Stimulated activated naive CD8-positive, alpha-beta T cell treated with anti-CD3 and anti-CD28 coated beads, Interleukin-15, amount 100 ng/mL, for 72 hours (primary cell): Measurements from ENCODE around the gene MLLT6.

Source experiments
- ATAC-seq: fragments of 150-1000 bp; cut with Tn5 transposase; 2 replicates; pipeline ENCODE4 v1.10.0; 2021; ENCODE audit warnings: mild to moderate bottlenecking, moderate library complexity
- DNase-seq, 2 donors: peaks; one replicate each; pipeline ENCODE4 v3.0.0; 2021 to 2022
- H3K27ac Mint-ChIP-seq, 2 donors: one replicate each; pipeline ENCODE4 v1.8.0; 2022; ENCODE audit warnings: mild to moderate bottlenecking in 2 of 2, mixed read lengths in 2 of 2, moderate library complexity in 2 of 2
- H3K27me3 Mint-ChIP-seq: one replicate; pipeline ENCODE4 v1.8.0; 2022; ENCODE audit warnings: mixed read lengths
- H3K4me1 Mint-ChIP-seq: one replicate; pipeline ENCODE4 v1.8.0; 2022; ENCODE audit warnings: mild to moderate bottlenecking, mixed read lengths
- H3K4me3 Mint-ChIP-seq, 2 donors: one replicate each; pipeline ENCODE4 v1.8.0; 2022; ENCODE audit warnings: mild to moderate bottlenecking in 2 of 2, mixed read lengths in 2 of 2, moderate library complexity in 1 of 2
- H3K9me3 Mint-ChIP-seq, 2 donors: one replicate each; pipeline ENCODE4 v1.8.0; 2022; ENCODE audit warnings: mixed read lengths in 2 of 2

Gene MLLT6

DNA sequence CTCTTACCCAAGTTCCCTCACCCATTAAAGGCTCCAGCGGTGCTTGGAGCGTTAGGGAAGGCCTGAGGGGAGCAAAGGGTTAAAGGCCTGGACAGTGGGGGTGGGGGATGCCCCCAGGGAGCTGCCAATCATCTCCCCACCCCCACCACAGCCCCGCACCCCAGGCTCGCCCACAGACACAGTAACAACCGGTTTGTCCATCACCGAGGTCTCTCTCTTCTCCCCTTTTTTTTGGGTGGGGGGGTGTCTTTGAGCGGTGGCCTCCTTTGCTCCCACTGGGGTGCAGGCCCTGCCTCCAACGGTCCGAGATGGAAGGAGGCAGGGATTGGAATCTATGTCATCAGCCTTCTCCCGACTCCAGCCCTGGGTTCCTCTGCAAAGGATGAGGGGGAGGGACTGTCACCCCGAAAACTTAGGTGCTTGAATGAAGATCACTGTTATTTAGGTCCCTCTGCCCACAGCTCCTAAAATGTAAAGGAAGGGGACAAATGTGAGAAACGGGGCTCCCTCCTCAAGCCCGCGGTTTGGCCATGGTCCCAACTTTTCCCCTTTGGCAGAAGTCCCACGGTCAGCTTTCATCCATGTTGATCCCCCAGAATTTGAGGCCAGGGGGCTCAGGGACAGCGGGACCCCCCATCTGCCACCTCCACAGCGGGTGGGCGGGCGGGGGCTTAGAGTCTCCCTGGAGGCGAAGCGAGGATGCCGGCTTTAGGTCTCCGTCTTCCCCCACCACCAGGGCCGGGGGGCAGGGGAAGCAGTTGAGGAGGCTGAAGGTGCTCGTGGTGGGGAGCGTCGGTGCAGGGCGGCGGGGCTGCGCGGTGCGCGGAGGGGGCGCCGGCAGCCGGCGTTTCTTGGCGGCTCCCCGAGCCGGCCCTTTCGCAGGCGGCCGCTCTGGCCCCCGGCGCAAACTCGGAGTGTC is 32.0 kb upstream of the MLLT6 start:
- H3K27me3 Mint-ChIP-seq, result peaks cover 41% of the 10 kb centered on the region
- no peak overlapping the region for H3K27ac Mint-ChIP-seq
- no peaks in the 10 kb centered on the region for H3K9me3 Mint-ChIP-seq
- H3K4me3 Mint-ChIP-seq, result peak overlapping the region; percentile 53 to 78
- peaks cover 67% of the 10 kb centered on the region for H3K4me1 Mint-ChIP-seq
- ATAC-seq (no peak), DNase-seq (no peak)

DNA sequence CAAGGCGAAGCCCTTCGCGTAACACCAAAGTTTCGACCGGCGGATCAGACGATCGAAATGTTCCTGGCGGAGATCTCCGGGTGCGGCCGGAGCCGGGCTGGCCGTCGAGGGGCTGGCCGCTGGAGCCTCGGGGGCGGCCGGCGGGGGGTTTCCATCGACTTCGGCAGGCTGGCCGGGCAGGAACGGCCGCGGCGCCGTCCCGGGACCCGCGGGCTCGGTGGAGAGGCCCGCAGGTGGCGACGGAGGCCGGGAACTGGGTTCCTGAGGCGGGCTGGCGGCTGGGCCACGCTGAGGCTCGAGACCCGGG is 31.4 kb upstream of the MLLT6 start:
- H3K4me3 Mint-ChIP-seq, result peak overlapping the region; percentile 65 to 84
- ATAC-seq, result peak; percentile 1

GRCh38 chr17:38674014-38674748 is 30.9 kb upstream of the MLLT6 start:
- Mint-ChIP-seq H3K9me3 (no peaks in the 10 kb centered on the region), H3K4me3 (peak overlapping the region; percentile 65 to 84), H3K27ac (no peak overlapping the region), H3K27me3 (peaks cover 30% of the 10 kb centered on the region), H3K4me1 (peaks cover 73% of the 10 kb centered on the region)
- ATAC-seq (peak; percentile 52), DNase-seq (peak; percentile 58)

More for the DNA sequence above, 31.4 kb upstream of the MLLT6 start:
- Mint-ChIP-seq H3K27me3 (peaks cover 35% of the 10 kb centered on the region), H3K27ac (no peak overlapping the region), H3K4me1 (peaks cover 73% of the 10 kb centered on the region), H3K9me3 (no peaks in the 10 kb centered on the region)
- no peak for DNase-seq

DNA sequence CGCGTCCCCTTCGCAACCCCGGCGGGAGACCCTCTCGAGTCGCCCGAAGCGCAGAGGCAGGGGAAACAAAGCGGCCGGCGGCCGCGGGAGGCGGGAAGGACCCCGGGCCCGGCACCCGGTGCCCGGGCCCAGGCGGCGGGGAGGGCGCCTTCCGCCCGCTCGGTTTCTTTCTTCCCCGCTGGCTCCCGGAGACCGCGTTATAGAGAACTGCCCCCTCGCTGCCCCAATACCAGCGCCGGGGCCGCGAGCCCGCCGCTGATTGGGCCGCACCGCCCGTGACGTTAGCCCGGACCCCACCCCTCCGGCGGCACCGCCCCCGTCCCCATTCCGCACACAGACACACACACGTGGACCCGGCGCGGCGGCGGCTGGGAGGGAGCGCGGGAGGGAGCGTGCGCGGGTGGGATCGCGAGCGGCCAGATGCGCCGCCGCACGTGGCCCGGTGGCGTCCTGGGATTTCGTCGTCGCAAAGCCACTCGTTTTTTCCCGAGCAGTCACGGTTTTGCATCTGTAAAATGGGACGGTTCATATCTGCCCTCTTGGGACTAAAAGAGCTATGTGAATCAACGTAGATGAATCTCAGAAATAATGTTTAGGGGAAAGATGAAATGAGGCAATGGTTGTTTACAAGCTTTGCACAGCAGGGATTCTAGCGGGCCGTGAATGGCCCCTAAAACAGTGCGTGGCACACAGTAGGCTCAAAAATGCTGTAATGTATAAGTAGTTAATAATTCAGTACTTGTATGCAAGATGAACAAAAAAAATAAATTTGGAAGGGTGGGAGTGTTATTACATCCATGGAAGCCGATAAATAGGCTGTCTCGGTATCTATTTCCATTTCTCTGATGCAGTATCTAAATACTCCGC is 30.1 kb upstream of the MLLT6 start, which contains the start of gene EPOP:
EPOP (minus strand) TSS at position 209 of the 867 bp plus-strand sequence. CDS start 462 bp downstream, outside the sequence.
- DNase-seq, result peak; percentile 86 to 87
- Mint-ChIP-seq H3K27ac (peak within 1 kb of the TSS in 1 of 2 donors; percentile 5), H3K4me1 (peaks cover 66% of the 10 kb centered on the region), H3K9me3 (no peaks in the 10 kb centered on the region), H3K4me3 (peak within 1 kb of the TSS; percentile 65 to 84), H3K27me3 (peaks cover 22% of the 10 kb centered on the region)
- peak; percentile 84 for ATAC-seq

DNA sequence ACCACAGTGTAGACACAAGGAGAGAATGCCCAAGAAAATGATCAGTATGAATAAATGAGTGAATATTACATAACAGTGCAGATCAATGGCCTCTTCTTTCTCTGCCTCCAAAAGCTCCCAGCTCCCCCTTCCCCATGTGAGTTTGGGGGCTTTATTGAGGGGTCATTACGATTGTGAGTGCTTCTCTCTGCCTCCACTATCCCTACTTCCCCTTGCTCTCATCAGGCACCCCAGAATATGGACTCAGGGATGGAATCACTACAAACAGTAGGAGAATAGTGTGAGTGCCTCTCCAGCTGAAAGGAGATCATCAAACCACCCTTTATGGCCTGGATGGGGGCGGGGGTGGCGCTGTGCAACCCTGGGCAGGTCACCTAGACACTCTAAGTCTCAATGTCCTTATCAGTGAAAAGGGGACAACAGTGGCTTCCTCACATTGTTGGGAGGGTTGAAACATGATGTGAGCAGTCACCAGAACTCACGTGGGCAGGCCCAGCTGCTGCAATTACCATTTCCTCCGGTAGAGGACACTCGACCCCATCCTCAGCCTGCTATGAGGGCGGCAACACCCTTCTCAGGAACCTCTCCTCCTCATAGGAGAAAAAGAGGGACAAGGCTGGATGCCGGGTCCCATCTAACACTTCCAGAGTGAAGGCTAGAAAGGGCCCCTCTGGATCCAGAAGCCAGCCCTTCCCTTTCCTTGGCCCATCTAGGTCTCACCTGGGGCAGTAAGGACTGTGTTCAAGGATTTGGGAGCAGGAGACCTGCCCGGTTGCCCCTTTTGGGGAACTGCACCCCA is 28.2 kb upstream of the MLLT6 start:
- peak overlapping the region in 1 of 2 donors; percentile 64 for H3K27ac Mint-ChIP-seq
- H3K9me3 Mint-ChIP-seq, result no peaks in the 10 kb centered on the region
- DNase-seq, result peak; percentile 82 to 84
- peak overlapping the region; percentile 9 to 62 for H3K4me3 Mint-ChIP-seq
- peaks cover 51% of the 10 kb centered on the region for H3K4me1 Mint-ChIP-seq
- peaks cover 5% of the 10 kb centered on the region for H3K27me3 Mint-ChIP-seq
- peak; percentile 59 for ATAC-seq

DNA sequence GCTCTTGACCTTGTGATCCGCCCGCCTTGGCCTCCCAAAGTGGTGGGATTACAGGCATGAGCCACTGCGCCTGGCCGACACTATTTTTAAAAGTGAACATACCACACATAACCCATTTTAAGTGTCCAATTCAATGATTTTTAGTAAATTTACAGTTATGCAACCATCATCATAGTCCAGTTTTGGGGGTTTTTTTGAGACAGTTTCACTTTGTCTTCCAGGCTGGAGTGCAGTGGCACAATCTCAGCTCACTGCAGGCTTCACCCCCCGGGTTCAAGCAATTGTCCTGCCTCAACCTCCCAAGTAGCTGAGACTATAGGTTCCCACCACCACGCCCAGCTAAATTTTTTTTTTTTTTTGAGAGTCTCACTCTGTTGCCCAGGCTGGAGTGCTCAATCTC is 27.3 kb upstream of the MLLT6 start:
- peaks cover 42% of the 10 kb centered on the region for H3K4me1 Mint-ChIP-seq
- H3K27ac Mint-ChIP-seq, result no peak overlapping the region
- H3K9me3 Mint-ChIP-seq, result no peaks in the 10 kb centered on the region
- ATAC-seq, result no peak
- H3K4me3 Mint-ChIP-seq, result no peak overlapping the region
- no peaks in the 10 kb centered on the region for H3K27me3 Mint-ChIP-seq
- no peak for DNase-seq

DNA sequence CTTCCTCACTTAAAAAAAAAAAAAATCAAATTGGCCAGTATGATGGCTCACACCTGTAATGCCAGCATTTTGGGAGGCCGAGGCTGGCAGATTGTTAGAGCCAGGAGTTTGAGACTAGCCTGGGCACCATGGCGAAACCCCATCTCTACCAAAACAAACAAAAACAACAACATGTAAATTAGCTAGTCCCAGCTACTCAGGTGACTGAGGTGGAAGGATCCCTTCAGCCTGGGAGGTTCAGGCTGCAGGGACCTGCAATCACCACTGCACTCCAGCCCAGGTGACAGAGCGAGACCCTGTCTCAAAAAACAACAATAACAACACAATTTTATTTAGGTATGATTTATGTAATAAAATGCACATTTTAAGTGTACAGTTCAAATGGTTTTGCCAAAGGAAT is 24.0 kb upstream of the MLLT6 start:
- DNase-seq (no peak), ATAC-seq (no peak)
- Mint-ChIP-seq H3K27ac (no peak overlapping the region), H3K9me3 (no peaks in the 10 kb centered on the region), H3K27me3 (peaks cover 10% of the 10 kb centered on the region), H3K4me1 (peaks cover 29% of the 10 kb centered on the region), H3K4me3 (no peak overlapping the region)

DNA sequence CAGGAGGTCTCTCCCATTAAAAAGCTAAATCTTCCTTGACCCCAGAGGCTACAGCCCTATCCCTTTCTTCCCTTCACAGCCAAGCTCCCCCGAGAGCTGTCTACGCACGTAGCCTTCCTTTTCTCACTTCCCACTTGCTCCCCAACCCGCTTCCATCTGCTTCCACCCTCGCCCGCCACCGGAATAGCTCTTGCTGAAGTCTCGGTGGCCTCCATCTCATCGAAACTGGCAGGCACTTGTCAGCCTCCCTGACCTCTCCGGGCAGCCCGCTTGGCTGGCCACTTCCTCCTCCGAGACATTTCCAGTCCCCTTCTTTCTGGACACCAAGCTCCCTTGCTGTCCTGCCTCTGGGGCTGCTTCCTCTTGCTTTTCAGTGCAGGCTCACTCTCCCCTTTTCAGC is 19.6 kb upstream of the MLLT6 start:
- Mint-ChIP-seq H3K9me3 (no peaks in the 10 kb centered on the region), H3K4me3 (no peak overlapping the region), H3K4me1 (peaks cover 4% of the 10 kb centered on the region), H3K27me3 (peaks cover 16% of the 10 kb centered on the region), H3K27ac (peak overlapping the region; percentile 30 to 59)
- no peak for DNase-seq
- no peak for ATAC-seq

GRCh38 chr17:38687286-38687685 is 17.8 kb upstream of the MLLT6 start:
- ATAC-seq, result no peak
- H3K27me3 Mint-ChIP-seq, result peaks cover 21% of the 10 kb centered on the region
- no peaks in the 10 kb centered on the region for H3K9me3 Mint-ChIP-seq
- DNase-seq, result no peak
- H3K4me3 Mint-ChIP-seq, result no peak overlapping the region
- H3K27ac Mint-ChIP-seq, result no peak overlapping the region
- H3K4me1 Mint-ChIP-seq, result peaks cover 4% of the 10 kb centered on the region

GRCh38 chr17:38690386-38690785 is 14.7 kb upstream of the MLLT6 start:
- no peak overlapping the region for H3K27ac Mint-ChIP-seq
- no peaks in the 10 kb centered on the region for H3K9me3 Mint-ChIP-seq
- H3K4me3 Mint-ChIP-seq, result no peak overlapping the region
- H3K4me1 Mint-ChIP-seq, result peaks cover 4% of the 10 kb centered on the region
- ATAC-seq (no peak), DNase-seq (no peak)
- H3K27me3 Mint-ChIP-seq, result peaks cover 18% of the 10 kb centered on the region

- ATAC-seq (no peak), DNase-seq (no peak)
- Mint-ChIP-seq H3K4me1 (peaks cover 7% of the 10 kb centered on the region), H3K27me3 (peaks cover 11% of the 10 kb centered on the region), H3K27ac (peak overlapping the region in 1 of 2 donors; percentile 2), H3K9me3 (no peaks in the 10 kb centered on the region), H3K4me3 (no peak overlapping the region)
These were observed 13.9 kb upstream of the MLLT6 start for GRCh38 chr17:38691154-38691553.

- Mint-ChIP-seq H3K4me3 (no peak overlapping the region), H3K4me1 (peaks cover 27% of the 10 kb centered on the region), H3K27ac (peak overlapping the region in 1 of 2 donors; percentile 55), H3K27me3 (peaks cover 9% of the 10 kb centered on the region), H3K9me3 (no peaks in the 10 kb centered on the region)
- DNase-seq, result no peak
- no peak for ATAC-seq
These were observed 11.3 kb upstream of the MLLT6 start for GRCh38 chr17:38693700-38694329.

DNA sequence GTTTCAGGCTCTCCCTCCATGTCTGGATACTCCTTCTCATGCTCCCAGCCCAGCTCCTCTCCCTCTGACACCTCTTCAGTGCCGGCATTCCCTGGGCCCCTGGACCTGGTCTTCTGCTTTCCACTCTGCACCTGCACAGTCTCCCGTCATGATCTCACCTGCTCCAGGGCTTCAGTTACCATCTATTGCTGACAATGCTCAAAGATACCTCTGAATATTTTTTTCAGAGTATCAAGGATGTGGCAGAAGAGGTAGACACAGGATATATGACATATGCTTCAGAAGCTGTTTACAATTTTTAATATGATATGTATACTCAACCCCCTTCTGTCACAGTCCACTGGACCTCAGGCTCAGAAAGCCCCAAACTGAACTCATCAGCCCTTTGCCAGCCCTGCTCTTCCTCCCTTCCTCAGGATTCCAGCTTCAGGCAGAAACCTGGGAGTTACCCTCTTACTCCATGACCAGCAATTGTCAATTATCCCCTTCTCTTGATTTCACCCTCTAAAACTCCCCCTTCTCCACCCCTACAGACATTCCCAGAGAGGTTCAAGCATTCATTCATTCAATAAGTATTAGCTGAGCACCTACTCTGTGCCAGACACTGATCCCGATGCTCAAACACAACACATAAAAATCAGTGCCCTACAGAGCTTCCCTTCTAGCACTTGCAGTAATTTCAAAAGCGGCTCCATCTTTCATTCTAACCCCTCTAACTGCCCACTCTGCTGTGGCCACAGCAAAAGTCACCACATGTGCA is 7.8 kb upstream of the MLLT6 start:
- Mint-ChIP-seq H3K4me3 (no peak overlapping the region), H3K27me3 (no peaks in the 10 kb centered on the region), H3K9me3 (peaks cover 0 to 6% of the 10 kb centered on the region in 2 donors), H3K4me1 (peaks cover 53% of the 10 kb centered on the region), H3K27ac (peak overlapping the region in 1 of 2 donors; percentile 0)
- DNase-seq, result no peak
- ATAC-seq, result no peak

GRCh38 chr17:38698760-38699159 is 6.3 kb upstream of the MLLT6 start:
- Mint-ChIP-seq H3K27me3 (no peaks in the 10 kb centered on the region), H3K27ac (no peak overlapping the region), H3K4me3 (no peak overlapping the region), H3K4me1 (peaks cover 53% of the 10 kb centered on the region), H3K9me3 (peaks cover 0 to 6% of the 10 kb centered on the region in 2 donors)
- DNase-seq (no peak), ATAC-seq (no peak)
